ENCODE measurements around the gene AURKAIP1. TPM values are rescaled to one million over a fixed set of nuclear protein-coding genes. Genes with fewer than 3 reads are reported as not detected.

Gene AURKAIP1
- total RNA-seq, 1 donor from 2014 or later = 110 TPM

- intact Hi-C loops (cut with micrococcal nuclease) = no loop called here
Observed at GRCh38 chr1:1365875-1366698, 8.9 kb downstream of the AURKAIP1 start.

GRCh38 chr1:1364266-1364665 lies 10.7 kb downstream of the AURKAIP1 start:
- intact Hi-C loops (cut with micrococcal nuclease) = no loop called here

GRCh38 chr1:1361982-1362423 lies 13.0 kb downstream of the AURKAIP1 start:
- intact Hi-C loops (cut with micrococcal nuclease) = no loop called here

- intact Hi-C loops (cut with micrococcal nuclease) = no loop called here
Observed at GRCh38 chr1:1361233-1361981, 13.6 kb downstream of the AURKAIP1 start.

GRCh38 chr1:1360506-1361169 lies 14.4 kb downstream of the AURKAIP1 start:
- intact Hi-C loops (cut with micrococcal nuclease) = no loop called here

- intact Hi-C loops (cut with micrococcal nuclease) = no loop called here
Observed at GRCh38 chr1:1359664-1360468, 15.1 kb downstream of the AURKAIP1 start.

GRCh38 chr1:1359308-1359663 lies 15.7 kb downstream of the AURKAIP1 start:
- intact Hi-C loops (cut with micrococcal nuclease) = no loop called here

- intact Hi-C loops (cut with micrococcal nuclease) = no loop called here
Observed at GRCh38 chr1:1358433-1359271, 16.4 kb downstream of the AURKAIP1 start, which contains the start of gene MXRA8. MXRA8 (minus strand) TSS chr1:1358555; CDS start chr1:1358504, 51 bp downstream.

- intact Hi-C loops (cut with micrococcal nuclease) = no loop called here
Observed at GRCh38 chr1:1357871-1358432, 17.1 kb downstream of the AURKAIP1 start.

GRCh38 chr1:1356796-1357401 lies 18.1 kb downstream of the AURKAIP1 start:
- intact Hi-C loops (cut with micrococcal nuclease) = no loop called here

- intact Hi-C loops (cut with micrococcal nuclease) = no loop called here
Observed at GRCh38 chr1:1356166-1356795, 18.7 kb downstream of the AURKAIP1 start.

- intact Hi-C loops (cut with micrococcal nuclease) = no loop called here
Observed at GRCh38 chr1:1355416-1355815, 19.6 kb downstream of the AURKAIP1 start.

- intact Hi-C loops (cut with micrococcal nuclease) = no loop called here
Observed at GRCh38 chr1:1354271-1355247, 20.4 kb downstream of the AURKAIP1 start.

- intact Hi-C loops (cut with micrococcal nuclease) = no loop called here
Observed at GRCh38 chr1:1353389-1354151, 21.4 kb downstream of the AURKAIP1 start.

GRCh38 chr1:1352786-1353388 lies 22.1 kb downstream of the AURKAIP1 start:
- intact Hi-C loops (cut with micrococcal nuclease) = no loop called here

Measured in T-helper 2 cell treated with Interferon-gamma antibody and Interleukin-4, amounts not matched to agents 100 ng/mL and 5 ng/mL, for 36 hours (primary cell).